Spleen (tissue), 11 donors: ENCODE measurements around the gene LGALS7. TPM values are rescaled to one million over a fixed set of nuclear protein-coding genes. Genes with fewer than 3 reads are reported as not detected.

Experiments used
- DNase-seq: peaks from one replicate; pipeline ENCODE4 v3.0.0-alpha.2; 2020
- H3K27ac ChIP-seq, 8 donors: fragments of 200-600 bp; sonication (generic) in 7 of 8; 1 replicate in 4 of 8; 2 replicates in 4 of 8; pipeline versions ENCODE4 v1.5.0 to v1.8.0; 2016 to 2021; ENCODE audit warnings: inconsistent platforms in 4 of 8, mild to moderate bottlenecking in 4 of 8, moderate library complexity in 1 of 8
- H3K27me3 ChIP-seq, 7 donors: fragments of 200-600 bp; sonication (generic) in 6 of 7; replicated peaks in 1 of 7; 1 replicate in 4 of 7; 2 replicates in 3 of 7; pipeline versions ENCODE4 v1.5.0 to v1.8.0; 2016 to 2021; ENCODE audit warnings: inconsistent platforms in 3 of 7, mild to moderate bottlenecking in 1 of 7
- H3K36me3 ChIP-seq, 6 donors: fragments of 200-600 bp; sonication (generic) in 5 of 6; 1 replicate in 4 of 6; 2 replicates in 2 of 6; pipeline versions ENCODE4 v1.5.0 to v1.8.0; 2016 to 2021; ENCODE audit warnings: inconsistent platforms in 2 of 6
- H3K4me1 ChIP-seq, 6 donors: fragments of 200-600 bp; sonication (generic) in 5 of 6; 1 replicate in 3 of 6; 2 replicates in 3 of 6; pipeline versions ENCODE4 v1.5.0 to v1.8.0; 2016 to 2021; ENCODE audit warnings: inconsistent platforms in 3 of 6
- H3K4me3 ChIP-seq, 8 donors: fragments of 200-600 bp; sonication (generic) in 7 of 8; 1 replicate in 4 of 8; 2 replicates in 4 of 8; pipeline versions ENCODE4 v1.5.0 to v1.8.0; 2016 to 2021; ENCODE audit warnings: inconsistent platforms in 4 of 8, mild to moderate bottlenecking in 4 of 8, moderate library complexity in 2 of 8
- H3K9me3 ChIP-seq, 8 donors: fragments of 200-600 bp; sonication (generic) in 7 of 8; 1 replicate in 4 of 8; 2 replicates in 4 of 8; pipeline versions ENCODE4 v1.5.0 to v1.8.0; 2016 to 2021; ENCODE audit warnings: inconsistent platforms in 4 of 8
- CTCF ChIP-seq, 11 experiments: fragments of 200-600 bp in 7 of 11; fragments of 450-650 bp in 4 of 11; sonication (generic) in 4 of 11; IDR thresholded peaks in 8 of 11; conservative IDR thresholded peaks in 3 of 11; 1 replicate in 7 of 11; 2 replicates in 4 of 11; pipeline versions ENCODE4 v1.4.0 to v1.8.0; 2016 to 2021; ENCODE audit warnings: antibody characterized with exemption in 11 of 11, inconsistent platforms in 4 of 11, mild to moderate bottlenecking in 1 of 11
- POLR2A ChIP-seq, 3 donors: fragments of 450-650 bp; IDR thresholded peaks; one replicate each; pipeline ENCODE4 v1.5.1; 2017; ENCODE audit warnings: antibody characterized with exemption in 3 of 3, mild to moderate bottlenecking in 1 of 3
- POLR2AphosphoS5 ChIP-seq, 3 donors: sonication (generic); formaldehyde crosslinking; IDR thresholded peaks; one replicate each; pipeline ENCODE4 v1.5.1; 2017; ENCODE audit warnings: antibody characterized with exemption in 3 of 3
- WGBS, 5 donors: extraction: QIAGEN DNeasy Blood & Tissue Kit in 3 of 5; methylation state at CpG; one replicate each; pipeline versions ENCODE4 v1.1.5 to v1.1.7; 2013 to 2018; 5-methylcytosine and 5-hydroxymethylcytosine counted together
- intact Hi-C: fragments of 100-400 bp; cut with DNase I; formaldehyde crosslinking; loops from one replicate; pipeline ENCODE4 v1.15.0; 2023; ENCODE audit warnings: low total_unique reads
- polyA plus RNA-seq, 3 donors: library from polyadenylated mRNA; stranded (reverse); fragments of 200-250 nt; gene quantifications; one replicate each; pipeline ENCODE4 v1.2.1, GENCODE V29; 2013
- total RNA-seq, 7 donors: library from RNA; depleted of rRNA in 3 of 7; stranded (reverse); fragments of >200 nt in 3 of 7; fragmentation: NEBNext Ultra II Directional in 4 of 7; extraction: Animal tissue kit (Norgen Biotek cat#: 25700) in 4 of 7; gene quantifications; one replicate each; pipeline versions ENCODE4 v1.1.0 to v1.2.1, GENCODE V29; 2016 to 2021
- donor health status: healthy with polysubstance abuse.
- donor health status: DM: no; HTN: no; CAD: no; lungs with moderate emphysema.
- donor health status: DM: no; HTN: no; CAD: no.
- donor health status: Bipolar disorder and iron deficiency.
- donor health status: healthy.
- donor health status: DM: no; HTN: no; CAD: no.
- donor health status: DM: yes; HTN: yes; CAD: no.

The LGALS7 gene
- total and polyA plus RNA-seq, 10 donors = 0.52 to 7.4 (median 4.7) TPM; not detected in 6

- H3K4me1 ChIP-seq = peaks cover 4 to 26% (median 10%) of the 10 kb centered on the region in 6 donors
- 92 to 95% (median 94%) methylated on average over 15 of the region's 15 CpGs for WGBS, 5 donors
- no peak overlapping the region for H3K4me3 ChIP-seq
- intact Hi-C loops = no loop called here
- H3K9me3 ChIP-seq = no peaks in the 10 kb centered on the region
- peaks cover 0 to 9% (median 0%) of the 10 kb centered on the region in 7 donors for H3K27me3 ChIP-seq
- H3K27ac ChIP-seq = no peak overlapping the region
- TF ChIP-seq POLR2A (IDR thresholded peaks at IDR 0.05) = no peak
- TF ChIP-seq CTCF (IDR thresholded peaks at IDR 0.05 in 8 of 11, conservative IDR thresholded peaks at IDR 0.05 in 3 of 11) = no peak
- TF ChIP-seq POLR2AphosphoS5 (IDR thresholded peaks at IDR 0.05) = no peak
- no peaks in the 10 kb centered on the region for H3K36me3 ChIP-seq
- peak; percentile 61 for DNase-seq
These were observed 31.6 kb downstream of the LGALS7 start for GRCh38 chr19:38741670-38742069.

GRCh38 chr19:38740932-38741331, 32.4 kb downstream of the LGALS7 start:
- intact Hi-C loops = no loop called here
- 82 to 98% (median 94%) methylated on average over 2 of the region's 2 CpGs for WGBS, 5 donors
- Histone ChIP-seq H3K36me3 (no peaks in the 10 kb centered on the region), H3K27ac (no peak overlapping the region), H3K4me3 (no peak overlapping the region), H3K27me3 (peaks cover 0 to 15% (median 0%) of the 10 kb centered on the region in 7 donors), H3K4me1 (peaks cover 4 to 34% (median 17%) of the 10 kb centered on the region in 6 donors), H3K9me3 (no peaks in the 10 kb centered on the region)
- TF ChIP-seq POLR2AphosphoS5 (IDR thresholded peaks at IDR 0.05) (no peak), CTCF (IDR thresholded peaks at IDR 0.05 in 8 of 11, conservative IDR thresholded peaks at IDR 0.05 in 3 of 11) (no peak), POLR2A (IDR thresholded peaks at IDR 0.05) (no peak)
- DNase-seq = no peak

- no peak for DNase-seq
- TF ChIP-seq CTCF (IDR thresholded peaks at IDR 0.05 in 8 of 11, conservative IDR thresholded peaks at IDR 0.05 in 3 of 11) (no peak), POLR2A (IDR thresholded peaks at IDR 0.05) (no peak), POLR2AphosphoS5 (IDR thresholded peaks at IDR 0.05) (no peak)
- WGBS, 5 donors = 70 to 87% (median 84%) methylated on average over 7 to 9 of the region's 9 CpGs
These were observed 33.1 kb downstream of the LGALS7 start for GRCh38 chr19:38740257-38740592.

GRCh38 chr19:38739440-38740256, 33.7 kb downstream of the LGALS7 start:
- intact Hi-C loops = no loop called here
- peaks cover 10 to 42% (median 25%) of the 10 kb centered on the region in 6 donors for H3K4me1 ChIP-seq
- peak overlapping the region in 1 of 8 donors; percentile 53 for H3K27ac ChIP-seq
- peak; percentile 73 for DNase-seq
- WGBS, 5 donors = 37 to 69% (median 68%) methylated on average over 9 to 16 of the region's 16 CpGs
- no peaks in the 10 kb centered on the region for H3K9me3 ChIP-seq
- H3K27me3 ChIP-seq = peaks cover 0 to 15% (median 0%) of the 10 kb centered on the region in 7 donors
- no peaks in the 10 kb centered on the region for H3K36me3 ChIP-seq
- TF ChIP-seq POLR2AphosphoS5 (IDR thresholded peaks at IDR 0.05) (peak in 1 of 3 donors; percentile 15), CTCF (IDR thresholded peaks at IDR 0.05 in 8 of 11, conservative IDR thresholded peaks at IDR 0.05 in 3 of 11) (no peak), POLR2A (IDR thresholded peaks at IDR 0.05) (no peak)
- no peak overlapping the region for H3K4me3 ChIP-seq

More at GRCh38 chr19:38740257-38740592, 33.1 kb downstream of the LGALS7 start:
- H3K36me3 ChIP-seq = no peaks in the 10 kb centered on the region
- H3K4me3 ChIP-seq = no peak overlapping the region
- peak overlapping the region in 1 of 8 donors; percentile 53 for H3K27ac ChIP-seq
- H3K9me3 ChIP-seq = no peaks in the 10 kb centered on the region
- intact Hi-C loops = no loop called here
- H3K4me1 ChIP-seq = peaks cover 5 to 37% (median 19%) of the 10 kb centered on the region in 6 donors
- peaks cover 0 to 15% (median 0%) of the 10 kb centered on the region in 7 donors for H3K27me3 ChIP-seq
